ENCODE data around the gene SORCS2.

SORCS2 gene

GRCh38 chr4:7687006-7687405 is 494.7 kb downstream of the SORCS2 start:
- DNase-seq = no peak

- no peak for DNase-seq
Measured at GRCh38 chr4:7687796-7688195, 495.5 kb downstream of the SORCS2 start.

DNA sequence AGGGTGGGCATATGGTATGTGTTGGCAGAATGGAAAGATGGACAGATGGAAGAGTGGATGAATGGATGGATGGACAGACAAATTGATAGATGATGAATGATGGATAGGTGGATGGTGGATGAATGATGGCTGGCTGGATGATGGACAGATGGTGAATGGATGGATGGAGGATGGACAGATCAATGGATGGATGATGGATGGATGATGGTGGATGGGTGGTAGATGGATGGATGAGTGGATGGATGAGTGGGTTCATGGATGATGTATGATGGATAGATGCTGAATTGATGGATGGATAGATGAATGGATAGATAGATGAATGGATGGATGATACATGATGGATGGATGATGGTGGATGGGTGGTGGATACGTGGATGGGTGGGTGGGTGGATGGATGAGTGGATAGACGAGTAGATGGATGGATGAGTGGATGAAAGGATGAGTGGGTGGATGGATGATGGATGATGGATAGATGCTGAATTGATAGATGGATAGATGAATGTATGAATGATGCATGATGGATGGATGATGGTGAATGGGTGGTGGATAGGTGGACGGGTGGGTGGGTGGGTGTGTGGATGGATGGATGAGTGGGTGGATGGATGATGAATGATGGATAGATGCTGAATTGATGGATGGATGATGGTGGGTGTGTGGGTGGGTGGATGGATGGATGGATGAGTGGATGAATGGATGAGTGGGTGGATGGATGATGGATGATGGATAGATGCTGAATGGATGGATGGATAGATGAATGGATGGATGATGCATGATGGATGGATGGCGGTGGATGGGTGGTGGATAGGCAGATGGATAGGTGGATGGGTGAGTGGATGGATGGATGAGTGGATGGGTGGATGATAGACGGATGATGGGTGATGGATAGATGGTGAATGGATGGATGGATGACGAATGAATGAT is 497.7 kb downstream of the SORCS2 start:
- no peak for DNase-seq

GRCh38 chr4:7691061-7691460 is 498.7 kb downstream of the SORCS2 start:
- no peak for DNase-seq

DNA sequence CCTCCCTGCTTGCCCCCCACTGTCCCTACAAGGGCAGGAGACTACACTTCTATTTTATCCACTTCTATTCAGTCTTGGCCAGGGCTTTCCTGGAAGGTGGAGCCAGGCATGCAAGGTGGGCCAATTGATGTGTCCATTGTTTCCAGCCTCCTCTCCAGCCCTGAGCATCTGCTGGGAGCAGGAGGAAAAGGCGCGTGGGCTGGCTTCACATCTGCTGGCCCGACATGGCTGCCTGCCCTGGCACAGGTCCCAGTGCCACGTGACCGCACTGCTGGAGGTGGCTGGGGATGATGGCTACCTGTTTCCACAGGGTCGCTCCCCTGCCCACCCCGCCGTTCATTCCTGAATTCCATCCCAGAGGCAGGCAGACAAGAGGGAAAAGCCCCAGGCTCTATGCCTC is 499.6 kb downstream of the SORCS2 start:
- no peak for DNase-seq

DNA sequence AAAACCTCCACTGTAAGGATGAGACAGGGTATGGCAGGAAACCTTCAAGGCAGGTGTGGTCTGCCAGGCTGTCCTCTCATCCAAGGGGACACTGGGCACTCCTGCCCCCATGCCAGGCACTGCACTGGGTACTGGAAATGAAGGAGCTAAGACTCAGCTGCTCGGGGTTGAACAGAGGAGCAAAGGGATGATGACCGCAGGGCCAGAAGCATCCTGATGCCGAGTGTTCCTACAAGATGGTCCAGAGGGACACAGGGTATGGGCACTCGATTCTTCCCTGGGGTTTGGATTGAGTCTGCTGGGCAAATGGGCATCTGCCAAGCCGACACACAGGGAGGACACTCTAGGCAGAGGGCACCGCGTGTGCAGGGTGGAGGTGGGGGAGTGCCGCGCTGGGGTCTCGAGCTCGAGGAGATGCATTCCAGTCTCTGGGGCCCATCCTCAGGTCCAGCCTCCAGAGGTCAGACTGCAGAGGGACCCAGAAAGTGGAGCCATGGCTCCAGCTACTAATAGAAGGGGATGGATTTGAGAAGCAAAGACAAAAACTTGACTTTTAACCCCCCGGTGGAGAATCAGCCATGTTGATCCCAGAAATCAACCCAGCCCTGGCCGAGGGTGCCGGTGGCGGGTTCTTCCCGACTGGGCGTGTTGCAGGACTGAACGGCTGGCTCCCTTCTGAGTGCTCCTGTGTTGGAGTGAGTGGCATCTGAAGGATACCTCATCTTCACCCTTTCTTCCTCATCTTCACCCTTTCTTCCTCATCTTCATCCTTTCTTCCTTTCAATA is 500.3 kb downstream of the SORCS2 start:
- no peak for DNase-seq

DNA sequence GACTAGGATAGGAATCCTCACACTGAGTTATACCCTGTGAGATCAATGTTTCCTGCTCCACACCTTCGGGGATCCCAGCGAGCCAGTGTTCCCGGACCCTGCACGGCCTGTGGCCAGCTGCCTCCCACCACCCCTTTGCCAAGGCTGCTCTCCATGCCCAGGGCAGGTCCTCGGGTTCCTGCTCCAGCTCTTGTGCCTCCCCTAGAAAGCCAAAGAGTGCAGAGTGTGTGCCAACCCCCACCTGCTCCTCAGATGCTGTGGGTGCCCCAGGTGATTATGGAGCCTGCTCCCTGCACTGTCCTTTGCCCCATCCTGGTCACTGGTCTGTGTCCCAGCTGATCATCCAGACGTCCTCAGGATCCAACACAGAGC is 500.9 kb downstream of the SORCS2 start:
- no peak for DNase-seq

DNA sequence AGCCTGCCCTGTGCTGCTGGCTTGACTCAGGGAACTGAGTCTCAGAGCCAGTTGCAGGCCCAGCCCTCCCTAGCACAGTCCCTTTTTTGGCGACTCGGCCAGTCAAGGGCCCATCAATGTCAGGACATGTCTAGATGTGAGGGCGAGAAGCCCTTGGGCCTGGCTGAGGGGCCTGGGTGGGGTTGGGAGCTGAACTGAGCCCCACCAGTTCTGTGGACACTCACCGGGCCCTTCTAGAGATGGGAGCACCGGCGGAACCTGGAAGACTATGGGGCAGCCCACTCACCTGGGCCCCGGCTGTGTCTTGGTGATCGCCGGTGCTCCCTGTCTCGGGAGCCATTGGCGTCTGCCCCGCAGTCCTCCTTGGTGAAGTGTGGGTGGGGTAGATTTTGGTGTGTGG is 501.4 kb downstream of the SORCS2 start:
- DNase-seq = no peak

DNA sequence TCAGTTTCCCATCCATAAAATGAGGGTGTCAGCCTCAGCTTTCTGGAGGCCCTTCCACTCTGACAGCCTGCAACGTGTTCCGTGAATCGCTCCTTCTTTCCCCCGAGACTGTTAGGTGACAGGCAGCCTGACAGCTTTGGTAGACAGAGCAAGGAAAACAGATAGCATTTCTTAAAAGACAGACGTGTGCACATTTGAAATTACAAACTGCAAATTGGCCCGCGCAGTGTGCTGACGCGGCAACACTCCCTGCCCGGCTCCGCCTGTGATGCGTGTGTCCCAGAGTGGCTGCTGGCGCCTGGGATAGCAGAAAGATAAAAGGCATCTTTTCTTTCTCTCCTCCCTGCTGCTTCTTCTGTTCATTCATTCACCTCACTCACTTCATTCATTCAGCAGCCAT is 502.0 kb downstream of the SORCS2 start:
- DNase-seq = no peak

DNA sequence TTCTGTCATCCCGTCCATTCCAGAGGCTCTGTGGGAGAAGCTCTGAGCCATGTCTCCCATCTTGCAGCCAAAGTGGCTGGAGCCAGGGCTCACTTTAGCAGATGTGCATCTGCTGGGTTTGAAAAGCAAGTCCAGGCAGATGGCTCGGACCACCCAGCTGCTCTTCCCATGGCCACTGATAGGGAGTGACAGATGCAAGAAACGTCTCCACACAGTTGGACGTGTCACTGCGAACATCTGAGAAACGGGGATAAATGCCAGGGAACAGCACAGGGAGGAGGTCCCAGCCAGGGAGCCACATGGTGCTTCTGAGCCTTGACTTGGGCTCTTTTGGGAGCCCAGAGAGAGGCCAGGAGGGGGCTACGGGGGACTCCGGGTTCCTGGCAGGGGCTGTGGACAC is 505.0 kb downstream of the SORCS2 start:
- DNase-seq = no peak

DNA sequence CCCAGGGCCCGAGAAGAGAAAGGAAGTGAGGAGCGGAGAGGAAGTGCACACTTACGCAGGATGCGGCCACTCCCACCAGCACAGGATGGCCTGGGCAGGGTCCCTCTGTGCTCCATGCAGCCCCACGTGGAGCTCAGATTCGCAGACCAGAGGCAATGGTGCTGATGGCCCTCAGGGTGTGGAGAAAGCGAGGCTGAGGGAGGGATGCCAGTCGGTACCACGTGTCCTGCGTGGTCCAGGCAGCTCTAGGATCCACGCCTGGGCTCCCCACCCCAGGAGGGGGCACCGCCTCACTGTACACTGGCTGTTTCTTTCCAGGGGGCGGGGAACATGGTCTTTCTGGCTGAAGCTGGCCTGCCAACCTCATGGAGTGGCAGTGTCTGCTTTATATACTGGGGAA is 505.5 kb downstream of the SORCS2 start:
- DNase-seq = no peak

DNA sequence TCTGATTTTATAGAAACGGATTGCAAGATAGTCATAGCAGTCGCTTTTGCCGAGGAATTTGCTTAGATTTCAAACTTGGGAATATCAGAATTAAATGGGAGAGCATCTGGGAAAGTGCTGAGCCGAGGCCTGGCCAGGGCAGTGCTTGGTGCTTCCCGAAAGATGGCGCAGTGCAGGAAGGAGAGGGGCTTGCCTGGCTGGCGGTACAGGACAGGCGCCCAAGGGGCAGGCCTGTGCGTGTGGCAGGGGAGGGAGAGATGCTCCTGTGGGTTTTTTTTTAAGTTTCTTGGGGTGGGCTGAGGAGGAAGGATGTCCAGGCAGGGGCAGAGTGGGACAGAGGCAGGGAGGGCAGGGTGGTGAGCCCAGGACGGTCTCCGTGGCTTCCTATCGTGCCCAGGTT is 506.2 kb downstream of the SORCS2 start:
- DNase-seq = peak; percentile 36

GRCh38 chr4:7699031-7699430 is 506.7 kb downstream of the SORCS2 start:
- DNase-seq = peak; percentile 91

- no peak for DNase-seq
Measured at GRCh38 chr4:7699825-7700224, 507.5 kb downstream of the SORCS2 start.

GRCh38 chr4:7700665-7701064 is 508.3 kb downstream of the SORCS2 start:
- no peak for DNase-seq

DNA sequence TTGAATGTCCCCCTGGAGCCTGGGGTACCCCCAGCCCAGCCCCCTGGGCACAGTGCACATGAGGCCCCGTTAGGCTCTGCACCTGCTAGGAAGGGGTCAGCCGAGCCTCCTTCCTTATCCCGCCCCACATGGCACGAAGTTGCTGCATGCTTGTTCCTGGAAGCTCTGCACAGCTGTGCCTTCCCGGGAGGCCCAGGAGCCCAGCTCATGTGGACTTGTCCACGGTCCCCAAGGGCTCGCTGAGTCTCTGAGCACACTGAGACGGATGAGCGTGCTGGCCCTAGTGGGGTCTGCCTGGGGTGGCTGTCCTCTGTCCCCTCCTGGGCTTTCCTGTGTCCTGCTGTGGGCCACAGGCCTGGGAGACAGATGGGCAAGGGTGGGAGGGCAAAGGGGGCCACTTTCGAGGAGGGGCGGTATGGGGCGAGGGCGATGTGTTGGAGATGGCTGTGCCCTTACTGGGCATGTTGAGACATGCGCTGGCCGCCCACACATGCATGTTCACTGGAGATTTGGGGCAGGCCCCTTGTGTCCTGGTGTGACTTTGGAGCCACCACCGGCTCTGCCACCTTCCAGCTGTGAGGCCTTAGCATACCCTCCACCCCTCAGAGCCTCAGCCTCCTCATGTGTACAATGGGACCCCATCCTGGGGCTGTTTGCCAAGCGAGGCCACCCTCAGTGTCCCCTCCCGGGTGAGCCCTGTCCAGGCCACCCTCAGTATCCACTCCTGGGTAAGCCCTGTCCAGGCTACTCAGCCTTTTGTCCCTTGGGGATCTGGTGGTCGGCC is 509.7 kb downstream of the SORCS2 start:
- no peak for DNase-seq

DNA sequence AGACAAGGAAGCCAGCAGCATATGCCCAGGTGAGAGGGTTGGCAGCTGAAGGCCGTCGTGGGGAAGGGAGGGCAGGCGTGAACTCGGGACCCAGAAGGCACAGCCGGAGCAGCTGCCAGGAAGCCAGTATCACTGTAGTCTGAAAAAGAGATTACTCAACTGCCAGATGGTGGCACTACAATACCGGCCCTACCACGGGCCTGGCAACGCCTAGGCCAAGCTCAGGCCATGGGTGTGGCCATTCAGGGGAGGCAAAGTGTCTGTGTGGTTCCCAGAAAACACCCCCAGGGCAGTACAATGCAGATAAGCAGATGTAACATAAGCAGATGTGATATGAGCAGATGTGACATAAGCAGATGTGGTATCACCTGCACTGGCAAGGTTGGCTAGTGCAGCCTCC is 511.4 kb downstream of the SORCS2 start:
- no peak for DNase-seq

- no peak for DNase-seq
Measured at GRCh38 chr4:7704091-7704490, 511.8 kb downstream of the SORCS2 start.

DNA sequence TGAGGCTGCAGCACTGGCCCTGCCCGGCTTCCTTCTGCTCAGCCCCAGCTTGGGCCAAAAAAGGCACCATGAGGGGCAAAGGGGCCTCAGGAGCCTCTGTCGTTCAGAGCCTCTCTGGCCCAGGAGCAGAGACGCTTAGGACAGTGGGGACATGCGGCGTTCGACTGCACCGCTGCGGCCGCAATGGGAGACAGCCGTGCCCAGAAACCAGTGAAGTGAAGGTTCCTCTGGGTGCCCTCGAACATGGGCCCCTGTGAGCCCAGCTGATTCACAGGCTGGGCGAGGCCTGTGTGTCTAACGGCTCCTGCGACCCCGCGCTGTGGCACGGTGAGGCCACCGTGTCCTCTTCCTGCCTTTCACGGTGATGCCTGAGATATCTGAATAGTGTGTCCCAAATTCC is 512.3 kb downstream of the SORCS2 start:
- DNase-seq = no peak

GRCh38 chr4:7705062-7705461 is 512.7 kb downstream of the SORCS2 start:
- DNase-seq = no peak

DNA sequence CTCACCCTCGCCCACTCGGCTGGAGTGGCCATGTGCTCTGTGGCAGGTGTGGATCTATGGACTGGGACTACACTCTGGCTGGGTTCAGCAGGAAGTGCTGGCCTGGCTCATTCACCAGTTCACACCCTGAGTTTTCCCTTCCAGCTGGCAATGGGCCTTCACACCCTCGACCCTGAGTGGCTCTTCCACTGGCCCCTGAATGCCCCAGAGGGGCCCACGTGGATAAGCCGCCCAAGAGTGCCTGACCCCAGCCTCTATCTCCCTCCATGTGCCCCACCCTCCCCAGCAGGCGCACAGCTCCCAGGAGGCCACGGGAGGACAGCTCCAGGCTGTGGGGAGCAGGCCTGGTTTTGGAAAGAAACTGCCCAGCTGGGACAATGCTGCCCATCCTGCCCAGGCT is 513.3 kb downstream of the SORCS2 start:
- DNase-seq = no peak

DNA sequence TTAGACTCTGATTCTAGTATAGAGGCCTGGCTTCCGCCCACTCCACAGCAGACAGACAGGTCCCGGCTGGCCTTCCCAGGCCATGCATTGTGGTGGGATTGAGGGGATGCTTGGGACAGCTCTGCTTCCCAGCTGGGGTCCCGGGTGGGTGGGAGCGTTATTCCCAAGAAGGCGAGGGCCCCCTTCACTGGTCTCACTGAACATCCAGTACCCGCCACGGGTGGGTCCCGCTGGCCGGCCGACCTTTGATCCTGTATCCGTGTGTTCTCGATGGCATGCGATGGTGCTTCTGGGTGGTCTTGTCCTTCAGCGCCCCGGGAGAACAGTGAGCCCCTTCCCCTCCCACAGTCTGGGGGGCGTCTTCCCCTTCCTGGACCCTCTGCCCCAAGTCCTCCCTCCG is 515.9 kb downstream of the SORCS2 start:
- DNase-seq = no peak

- DNase-seq = no peak
Measured at GRCh38 chr4:7708981-7709380, 516.6 kb downstream of the SORCS2 start.

DNA sequence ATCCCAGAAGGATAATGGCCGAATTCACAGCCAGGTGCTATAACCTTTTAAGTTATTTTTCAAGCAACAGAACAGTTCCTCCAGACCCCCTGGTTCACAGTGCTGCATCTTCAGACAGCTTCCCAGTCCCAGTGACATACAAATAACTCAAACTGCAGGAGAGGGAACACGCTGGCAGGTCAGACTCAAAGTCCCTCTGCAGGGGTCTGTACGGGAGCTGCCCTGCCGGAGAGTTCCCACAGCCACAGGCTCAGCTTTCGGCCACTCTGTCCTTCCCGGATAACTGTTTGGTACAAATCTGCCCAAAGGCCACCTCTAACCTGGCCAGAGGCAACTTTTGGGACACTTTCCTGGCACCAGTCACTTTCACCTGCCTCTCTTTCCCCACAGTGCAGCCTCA is 517.1 kb downstream of the SORCS2 start:
- DNase-seq = no peak

Measured in fibroblast of skin of right biceps (primary cell).